NCI-H187 treated with DMSO at 0.1 percent for 48 hours (cell line): ENCODE data around the gene RAD51B.

ENCODE experiments used
- DNase-seq: peaks from one replicate; lab custom pipeline; 2025; lab: John Stamatoyannopoulos, UW

The RAD51B gene

DNA sequence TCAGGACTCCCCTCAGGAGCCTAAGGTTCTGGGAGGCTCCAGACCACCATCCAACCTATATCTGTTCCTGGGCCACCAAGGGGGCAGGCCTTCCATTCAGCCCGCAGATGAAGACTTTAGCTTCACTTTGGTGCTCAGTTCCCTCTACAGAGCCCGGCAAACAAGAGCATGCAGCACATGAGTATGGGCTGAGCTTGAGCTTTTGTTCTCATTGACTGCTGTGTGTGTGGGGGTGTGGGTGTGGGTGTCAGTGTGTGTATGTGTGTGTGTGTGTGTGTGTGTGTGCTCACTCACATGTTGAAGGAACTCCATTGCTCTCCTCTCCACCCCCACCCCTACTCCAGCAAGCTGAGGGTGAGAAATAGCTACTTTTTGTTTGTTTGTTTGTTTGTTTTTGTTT is 754.1 kb downstream of the RAD51B start:
- no peak for DNase-seq

GRCh38 chr14:68574461-68574860 is 754.9 kb downstream of the RAD51B start:
- no peak for DNase-seq

GRCh38 chr14:68574906-68575305 is 755.3 kb downstream of the RAD51B start:
- no peak for DNase-seq

GRCh38 chr14:68575426-68575825 is 755.8 kb downstream of the RAD51B start:
- DNase-seq, result no peak

GRCh38 chr14:68576031-68576430 is 756.5 kb downstream of the RAD51B start:
- DNase-seq, result no peak

DNA sequence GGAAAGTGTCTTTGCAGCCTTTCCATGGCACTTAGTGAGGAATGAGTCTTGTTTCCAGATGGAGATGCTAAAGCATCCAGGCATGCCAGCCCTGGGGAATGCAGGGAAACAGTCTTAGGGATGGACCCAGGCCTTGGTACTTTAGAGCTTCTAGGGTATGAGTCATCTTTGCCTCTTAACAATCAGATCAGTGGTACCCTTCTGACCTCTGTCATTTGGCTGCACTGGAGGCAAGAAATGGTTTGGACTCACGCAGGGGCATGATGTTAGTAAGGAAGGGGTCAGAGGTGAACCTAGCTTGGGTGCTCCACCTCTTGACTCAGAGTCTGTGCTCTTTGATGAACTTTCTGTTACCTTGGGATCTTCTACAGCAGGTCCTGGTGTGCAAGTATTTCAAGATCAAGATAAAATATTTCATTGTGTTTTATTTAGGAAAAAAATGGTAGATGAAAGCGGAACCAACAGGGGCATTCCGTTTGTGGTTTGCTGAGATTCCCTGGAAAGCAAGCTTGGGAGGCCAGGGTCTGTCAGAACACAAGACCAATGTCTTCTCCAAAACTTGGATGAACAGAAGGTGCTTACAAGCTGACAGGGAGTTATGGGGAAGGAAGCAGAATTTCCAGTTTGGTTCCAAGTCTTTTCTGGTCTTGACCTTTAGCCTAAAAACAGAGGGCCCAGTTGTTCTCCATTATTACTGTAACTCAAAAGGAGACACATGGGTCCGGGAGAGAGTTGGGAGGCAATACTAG is 757.1 kb downstream of the RAD51B start:
- no peak for DNase-seq

GRCh38 chr14:68577802-68578541 is 758.4 kb downstream of the RAD51B start:
- DNase-seq, result no peak

DNA sequence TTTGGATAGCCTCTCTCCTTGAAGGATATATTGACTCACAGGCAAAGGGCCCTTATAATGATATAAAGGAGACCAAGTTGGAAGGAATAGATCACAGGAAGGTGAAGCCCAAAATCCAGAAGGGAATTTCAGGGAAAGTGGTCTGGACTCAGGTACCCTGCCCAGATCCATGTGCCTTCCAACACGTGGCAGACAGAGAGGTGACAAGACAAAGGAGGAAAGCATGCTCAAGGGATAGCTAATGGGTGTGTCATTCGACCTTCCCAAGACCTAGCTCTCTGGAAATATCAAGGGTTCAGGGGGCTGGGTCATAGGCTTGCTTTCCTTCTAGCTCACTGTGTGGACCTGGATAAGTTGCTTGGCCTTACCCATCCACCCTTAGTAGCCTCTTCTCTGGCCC is 759.0 kb downstream of the RAD51B start:
- no peak for DNase-seq

- no peak for DNase-seq
Measured at GRCh38 chr14:68580096-68580645, 760.6 kb downstream of the RAD51B start.

DNA sequence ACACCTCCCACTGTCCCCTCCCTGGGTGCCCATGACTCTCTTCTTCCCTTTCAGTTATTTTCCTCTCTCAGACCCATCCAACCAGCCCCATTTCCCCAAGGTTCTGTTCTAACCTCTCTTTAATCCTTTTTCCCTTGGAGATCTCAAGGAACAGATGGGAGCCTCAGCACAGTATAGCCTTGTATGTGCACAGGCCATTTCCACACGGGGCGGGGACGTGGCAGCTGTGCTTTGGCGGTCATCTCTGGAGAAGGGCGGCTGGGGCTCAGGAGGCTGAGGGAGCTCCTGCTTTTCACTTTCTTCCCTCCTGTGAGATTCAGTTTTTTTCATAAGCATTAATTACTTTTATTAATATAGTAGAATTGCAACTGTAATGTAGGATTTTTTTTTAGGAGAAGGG is 761.1 kb downstream of the RAD51B start:
- DNase-seq, result no peak

DNA sequence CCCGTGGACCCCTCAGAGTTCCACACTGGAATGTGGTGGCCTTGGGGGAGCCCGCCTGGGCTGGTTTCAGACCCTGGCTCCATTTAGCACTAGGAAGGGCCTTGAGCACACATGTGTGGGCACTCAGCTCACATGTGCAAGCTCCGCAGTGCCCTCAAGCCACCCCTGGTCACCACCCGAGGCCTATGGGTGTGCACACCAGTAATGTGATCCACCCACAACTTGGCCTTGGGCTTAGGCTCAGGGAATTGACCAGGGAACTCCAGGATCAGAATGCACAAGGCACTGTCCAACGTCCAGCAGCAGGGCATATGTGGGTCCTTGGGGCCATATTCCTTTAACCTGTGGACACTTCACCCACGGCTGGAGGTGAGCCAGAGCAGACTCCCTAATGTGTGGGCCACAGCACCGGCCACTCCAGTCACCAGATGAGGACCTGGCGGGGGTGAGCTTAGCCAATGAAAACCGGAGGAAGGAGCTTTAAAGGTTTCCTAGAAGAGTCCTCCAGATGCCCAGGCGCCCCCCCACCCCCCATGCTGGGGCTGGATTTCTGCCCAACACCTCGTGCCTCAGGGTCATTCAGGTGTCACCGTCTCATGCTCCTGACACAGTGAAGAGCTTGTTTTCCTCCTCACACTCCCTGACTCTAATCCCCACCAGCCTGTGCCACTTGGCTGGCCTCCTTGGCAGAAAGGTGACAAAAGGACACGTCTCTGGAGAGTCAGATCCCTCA is 764.1 kb downstream of the RAD51B start:
- no peak for DNase-seq

GRCh38 chr14:68584786-68585185 is 765.2 kb downstream of the RAD51B start:
- DNase-seq, result no peak

DNA sequence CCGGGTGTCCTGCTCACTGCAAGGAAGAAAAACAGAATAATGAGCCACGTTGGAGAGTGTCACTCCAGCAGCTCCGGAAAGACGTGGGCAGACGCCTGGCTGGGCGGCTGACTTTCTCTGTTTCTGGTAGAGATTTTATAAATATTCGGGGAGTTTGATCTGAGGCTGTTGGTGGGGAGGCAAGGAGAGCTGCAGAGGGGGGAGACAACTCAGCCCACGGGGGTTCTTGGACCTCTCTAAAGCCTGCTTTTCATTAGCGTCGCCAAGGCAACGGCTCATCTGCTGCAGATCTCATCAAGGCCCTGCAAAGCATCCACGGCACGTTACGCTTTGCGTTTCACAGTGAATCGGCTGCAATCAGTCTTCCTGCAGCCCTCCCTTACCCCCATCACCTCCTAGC is 766.1 kb downstream of the RAD51B start:
- DNase-seq, result no peak

DNA sequence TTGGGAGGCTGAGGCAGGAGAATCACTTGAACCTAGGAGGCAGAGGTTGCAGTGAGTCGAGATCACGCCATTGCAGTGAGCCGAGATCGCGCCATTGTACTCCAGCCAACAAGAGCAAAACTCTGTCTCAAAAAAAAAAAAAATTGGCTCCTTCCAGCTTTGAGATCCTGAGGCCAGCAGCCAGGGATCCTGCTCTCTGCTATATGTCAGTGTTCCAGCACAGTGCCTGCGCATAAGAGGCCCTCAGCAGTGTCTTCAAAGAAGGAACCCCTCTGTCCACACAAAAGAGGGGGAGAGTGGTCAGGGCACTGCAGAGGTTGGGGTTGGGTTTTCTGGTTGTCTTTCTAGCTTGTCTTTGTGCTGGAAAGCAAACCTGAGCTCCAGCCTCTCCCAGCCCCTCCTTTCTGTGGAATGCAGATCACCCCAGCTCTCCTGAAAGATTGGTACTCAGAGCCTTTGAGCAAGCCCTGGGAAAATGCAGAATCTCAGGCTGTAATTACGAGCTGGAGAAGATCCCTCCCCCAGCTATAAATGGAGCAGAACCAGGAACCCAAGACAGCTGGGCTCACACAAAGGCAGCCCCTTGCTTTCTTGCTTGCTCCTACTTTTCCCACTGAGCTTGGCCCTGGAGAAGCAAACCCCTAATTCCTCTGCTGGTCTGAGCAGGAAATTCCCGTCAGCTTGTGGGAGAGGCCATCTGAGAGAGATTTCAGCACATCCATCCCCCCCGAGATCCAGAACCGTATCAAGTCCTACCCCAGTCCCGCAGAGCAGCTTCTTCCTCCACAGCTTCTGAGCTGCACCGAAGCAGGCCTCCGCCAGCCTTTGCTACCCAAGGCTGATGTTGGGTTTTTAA is 767.5 kb downstream of the RAD51B start:
- no peak for DNase-seq

DNA sequence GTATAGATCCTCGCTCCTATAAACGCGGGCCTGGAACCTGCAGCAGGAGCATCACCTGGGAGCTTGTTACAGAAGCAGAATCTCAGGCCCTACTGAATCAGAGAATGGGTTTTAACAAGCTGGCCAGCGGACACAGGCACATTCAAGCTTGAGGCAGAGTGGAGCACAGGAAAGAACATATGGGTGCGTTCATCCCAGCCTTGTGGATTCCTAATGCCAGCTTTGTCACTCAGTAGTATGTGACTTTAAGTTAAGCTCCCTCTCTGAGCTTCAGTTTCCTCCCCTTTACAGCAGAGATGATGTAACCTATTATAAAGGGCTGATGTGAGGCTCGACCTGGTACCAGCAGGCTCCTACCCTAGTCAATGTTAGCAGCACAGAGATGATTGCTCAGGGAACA is 768.4 kb downstream of the RAD51B start:
- DNase-seq, result no peak

DNA sequence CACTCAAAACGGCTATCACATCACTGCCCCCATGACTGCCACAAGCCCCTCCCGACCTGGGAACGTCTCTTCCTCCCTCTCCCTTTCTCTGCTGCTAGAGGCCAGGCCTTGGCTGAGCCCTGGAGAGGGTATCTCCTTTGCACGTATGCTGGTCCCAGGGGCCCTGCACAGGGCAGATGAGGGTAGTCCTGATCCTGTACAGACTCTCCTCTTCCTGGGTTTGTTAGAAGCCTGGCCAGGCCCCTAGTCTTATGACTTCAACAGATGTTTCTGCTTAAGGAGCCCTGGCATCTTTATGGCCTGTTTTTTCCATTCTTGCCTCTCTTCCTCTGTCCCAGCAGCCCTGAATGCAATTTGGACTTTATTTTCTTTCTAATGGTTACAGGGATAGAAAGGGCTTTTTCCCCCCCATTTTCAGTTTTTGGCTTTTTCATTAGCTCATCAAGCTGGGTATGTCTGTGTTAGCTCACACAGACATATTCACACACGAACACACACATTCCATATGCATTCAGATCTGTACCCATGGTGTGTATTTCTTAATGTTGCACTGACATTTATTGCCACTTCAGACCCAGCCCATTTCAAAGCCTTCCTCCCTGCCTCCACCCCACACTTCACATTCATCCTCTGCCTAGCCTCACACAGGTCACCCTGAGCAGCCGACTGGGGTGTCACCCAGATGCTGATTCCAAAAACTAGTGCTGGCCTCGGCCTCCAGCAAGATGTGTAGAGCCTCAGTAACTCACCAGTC is 770.0 kb downstream of the RAD51B start:
- no peak for DNase-seq

DNA sequence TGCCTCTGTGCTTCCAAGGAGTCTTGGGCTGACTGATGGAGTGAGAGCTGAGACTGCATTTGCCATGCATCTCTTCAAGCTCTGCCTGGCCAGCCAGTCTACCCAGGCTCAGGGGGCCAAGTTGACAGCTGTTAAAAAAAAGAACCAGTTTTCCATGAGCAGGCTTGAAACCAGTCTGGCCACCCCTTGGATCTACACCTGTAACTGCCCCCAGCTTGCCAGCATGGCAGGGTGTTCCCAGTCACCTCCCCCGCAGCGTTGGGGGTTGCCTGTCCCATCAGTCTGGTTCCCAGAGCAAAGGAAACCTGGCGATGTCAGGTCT is 770.6 kb downstream of the RAD51B start:
- no peak for DNase-seq

- DNase-seq, result no peak
Measured at GRCh38 chr14:68591786-68592185, 772.2 kb downstream of the RAD51B start.

- no peak for DNase-seq
Measured at GRCh38 chr14:68592948-68593556, 773.5 kb downstream of the RAD51B start.

DNA sequence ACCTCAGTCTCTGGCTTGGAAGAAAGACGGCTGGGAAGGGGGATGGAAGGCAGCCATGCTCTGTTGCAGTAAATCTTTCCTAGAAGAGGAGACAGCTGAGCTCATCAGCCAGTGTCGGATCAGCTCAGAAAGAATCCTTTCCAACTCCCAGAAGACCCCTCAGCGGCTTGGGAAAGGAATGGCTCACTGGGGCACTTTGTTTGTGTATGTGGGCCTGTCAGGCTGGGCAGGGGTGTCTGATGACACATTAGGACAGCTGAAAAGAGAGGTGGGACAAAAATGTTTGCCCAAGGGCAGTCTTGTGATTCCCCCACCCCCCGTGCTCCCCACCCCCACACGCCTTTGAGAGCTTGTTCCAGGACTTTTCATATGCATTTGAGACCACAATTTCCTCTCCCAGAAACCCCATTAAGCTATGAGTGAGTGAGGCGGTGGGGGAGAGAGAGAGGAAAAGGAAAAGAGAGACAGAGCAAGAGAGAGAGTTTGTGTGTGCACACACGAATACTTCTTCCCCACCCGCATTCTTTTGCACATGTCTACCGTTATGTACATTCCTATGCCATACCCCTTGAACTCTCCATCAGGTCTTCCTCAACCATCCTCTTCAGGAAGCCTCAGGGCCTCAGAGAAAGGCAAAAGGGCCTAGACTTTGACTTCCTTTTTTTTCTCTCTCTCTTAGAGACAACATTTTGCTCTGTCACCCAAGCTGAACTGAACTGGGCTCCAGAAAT is 774.4 kb downstream of the RAD51B start:
- no peak for DNase-seq
